T-helper 9 cell (primary cell): ENCODE measurements around the gene IRF1.
"Not testable (repeated sequence)": the region's sequence is repeated elsewhere in the genome, so short reads cannot be mapped to it uniquely, and the experiment has no call there.

Experiments
- DNase-seq: peaks from one replicate; pipeline ENCODE4 v3.0.0-alpha.2; 2020

The IRF1 gene

DNA sequence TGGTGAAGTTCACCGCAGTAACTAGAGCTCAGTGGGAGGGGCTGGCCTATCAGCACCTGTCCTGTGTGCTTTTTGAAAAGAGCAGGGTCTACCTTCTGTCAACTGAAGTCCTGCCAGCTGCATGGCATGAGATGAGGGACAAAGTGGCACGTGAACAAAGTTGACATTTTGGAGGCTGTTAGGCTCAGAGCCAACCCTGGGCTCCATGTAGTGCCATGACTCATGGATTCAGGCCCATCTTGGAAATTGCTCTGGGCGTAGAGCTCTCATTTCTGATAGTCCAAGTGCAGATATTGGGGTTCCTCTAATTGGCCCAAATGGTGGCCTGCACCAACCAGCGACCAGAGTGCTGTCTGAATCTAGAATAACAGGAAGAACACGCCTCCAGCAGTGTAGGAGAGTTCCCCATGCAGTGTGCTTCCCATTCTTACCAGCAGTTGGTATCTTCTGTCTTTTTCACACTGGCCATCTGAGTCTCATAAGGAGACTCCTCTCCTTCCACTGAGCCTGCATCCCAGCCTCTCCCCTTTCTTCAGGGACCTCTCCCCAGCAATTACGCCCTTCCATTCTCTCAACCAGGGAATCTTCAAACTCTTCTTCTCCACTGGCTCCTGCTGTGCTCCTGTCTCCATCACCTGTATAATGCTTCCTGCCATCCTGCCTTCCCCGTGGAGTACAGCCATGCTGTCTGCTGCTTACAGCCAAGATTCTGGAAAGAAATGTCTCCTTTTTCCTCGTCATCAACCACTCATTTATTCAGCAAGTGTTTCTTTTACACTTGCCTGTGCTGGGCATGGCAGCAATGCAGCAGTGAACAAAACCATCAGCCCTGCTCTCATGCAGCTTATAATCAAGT is 30.4 kb downstream of the IRF1 start:
- DNase-seq: no peak

DNA sequence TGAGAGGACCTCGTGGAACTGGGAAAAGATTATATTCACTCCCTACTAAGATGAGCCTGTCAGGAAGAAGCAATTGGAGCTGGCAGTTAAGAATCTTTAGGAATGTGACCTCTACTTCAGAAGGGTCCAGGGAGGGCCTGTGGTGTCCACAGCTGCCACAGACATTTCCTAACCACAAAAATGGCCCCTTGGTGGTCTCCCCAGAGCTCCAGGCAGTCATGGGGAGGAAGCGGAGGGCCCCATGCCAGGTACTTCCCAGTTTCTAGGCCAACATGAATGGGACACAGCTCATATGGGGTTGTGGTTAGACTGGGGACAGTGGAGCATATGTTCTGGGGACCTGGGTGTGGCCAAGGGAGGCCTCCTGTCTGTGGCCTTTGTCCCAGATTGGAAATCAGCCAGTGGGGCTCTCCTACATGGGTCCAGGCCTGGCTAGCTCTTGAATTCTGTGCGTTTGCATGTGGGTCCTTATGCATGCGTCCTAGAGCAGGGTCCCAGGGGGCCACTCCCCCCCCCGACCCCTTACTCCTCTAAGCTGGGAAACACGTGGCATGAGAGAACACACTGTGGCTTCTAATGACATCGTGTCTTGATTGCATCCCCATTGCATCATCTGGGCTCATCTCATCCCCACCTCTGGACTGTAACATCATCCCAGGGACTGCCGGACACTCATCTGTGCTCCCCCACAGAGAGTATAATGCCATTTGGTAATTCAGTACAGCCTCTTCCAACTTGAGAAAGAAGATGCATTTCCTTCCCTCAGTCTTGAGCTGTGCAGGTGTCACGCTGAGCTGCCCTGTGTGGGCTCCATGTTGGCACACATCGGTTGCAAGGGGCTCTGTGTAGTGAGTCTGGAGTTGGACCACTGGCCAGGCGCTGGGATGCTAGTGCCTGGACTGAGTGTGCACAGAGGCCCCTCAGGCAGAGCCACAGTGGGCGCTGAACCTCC is 31.3 kb downstream of the IRF1 start:
- no peak for DNase-seq

DNA sequence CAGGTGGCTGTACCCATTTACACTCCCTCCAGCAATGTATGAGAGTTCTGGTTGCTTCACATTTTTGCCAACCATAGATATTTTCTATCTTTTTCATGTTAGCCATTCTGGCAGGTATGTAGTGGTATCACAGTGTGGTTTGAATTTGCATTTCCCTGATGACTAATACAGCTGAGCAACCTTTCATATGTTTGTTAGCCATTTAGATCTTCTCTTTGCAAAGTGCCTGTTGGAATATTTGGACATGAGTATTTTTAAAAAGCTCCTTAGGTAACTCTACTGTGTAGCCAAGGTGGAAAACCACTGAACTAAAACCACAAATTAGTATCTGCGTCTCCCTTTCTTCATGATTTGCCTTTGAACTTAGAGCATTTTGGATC is 31.9 kb downstream of the IRF1 start:
- DNase-seq: no peak

DNA sequence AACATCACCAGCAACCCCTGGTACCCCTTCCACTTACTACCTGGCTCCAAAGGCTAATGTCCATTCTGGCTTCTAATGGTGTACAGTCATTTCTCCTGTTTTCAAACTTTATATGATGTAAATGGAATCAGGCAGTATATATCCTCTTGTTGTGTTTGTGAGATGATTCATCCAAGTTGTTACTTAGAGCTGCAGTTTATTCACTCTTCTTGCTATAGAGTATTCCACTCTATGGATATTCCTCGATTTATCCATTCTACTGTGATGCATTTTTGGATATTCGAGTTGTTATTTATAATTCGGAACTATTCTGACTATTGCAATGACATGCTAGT is 32.4 kb downstream of the IRF1 start:
- DNase-seq: no peak

DNA sequence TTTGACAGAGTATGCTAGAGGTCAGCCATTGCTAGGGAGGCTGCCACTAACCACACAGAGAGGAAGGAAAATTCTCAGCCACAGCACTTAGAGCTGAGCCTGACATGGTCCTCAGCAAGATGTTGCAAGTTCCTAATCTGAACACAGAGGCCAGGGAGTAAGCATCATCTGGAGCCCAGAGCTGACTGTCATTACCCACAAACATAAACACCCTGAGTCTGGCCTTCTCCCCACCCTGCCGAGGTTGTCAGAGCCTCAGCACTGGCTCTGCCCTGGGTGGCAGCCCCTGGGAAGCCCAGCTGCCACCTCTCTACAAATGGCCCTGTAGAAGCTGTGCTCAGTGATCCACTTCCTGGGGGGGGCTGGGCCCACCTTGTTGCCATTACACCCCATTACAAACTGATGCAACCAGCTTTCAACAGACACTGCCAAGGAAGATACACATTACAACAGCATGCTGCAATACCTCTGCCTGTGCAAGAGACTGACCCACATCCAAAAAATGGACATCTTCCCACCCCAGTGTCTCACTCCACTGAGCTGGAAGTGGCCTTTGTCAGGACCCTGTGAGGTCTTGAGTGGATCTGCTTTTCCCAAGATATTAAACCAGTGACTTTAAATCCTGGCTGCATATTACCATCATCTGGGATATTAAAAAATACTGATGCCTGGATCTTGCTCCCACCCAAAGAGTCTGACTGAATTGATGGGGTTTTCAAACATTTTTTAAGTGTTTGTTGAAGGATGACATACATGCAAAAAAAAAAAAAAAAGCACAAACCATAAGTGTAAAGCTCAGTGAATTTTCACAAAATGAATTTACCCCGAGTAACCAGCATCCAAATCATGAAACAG is 33.0 kb downstream of the IRF1 start:
- no peak for DNase-seq

DNA sequence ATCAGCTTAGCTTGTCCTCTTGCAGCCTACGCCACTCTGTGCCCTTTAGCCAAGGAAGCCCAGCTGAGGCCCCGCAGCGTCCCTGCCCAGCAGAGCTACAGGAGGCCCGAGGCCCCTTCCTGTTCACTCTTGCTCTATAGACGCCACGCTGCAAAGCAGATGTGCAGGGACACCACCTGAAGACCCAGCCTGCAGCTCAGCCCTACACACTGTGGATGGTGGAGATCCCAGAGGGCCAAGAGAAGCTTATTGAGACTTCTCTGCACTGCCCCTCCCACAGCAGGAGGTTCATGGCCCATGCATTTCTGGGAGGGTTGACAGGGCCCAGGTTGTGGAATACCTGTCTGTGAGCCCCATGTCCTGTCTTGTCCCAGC is 33.6 kb downstream of the IRF1 start:
- DNase-seq: no peak

DNA sequence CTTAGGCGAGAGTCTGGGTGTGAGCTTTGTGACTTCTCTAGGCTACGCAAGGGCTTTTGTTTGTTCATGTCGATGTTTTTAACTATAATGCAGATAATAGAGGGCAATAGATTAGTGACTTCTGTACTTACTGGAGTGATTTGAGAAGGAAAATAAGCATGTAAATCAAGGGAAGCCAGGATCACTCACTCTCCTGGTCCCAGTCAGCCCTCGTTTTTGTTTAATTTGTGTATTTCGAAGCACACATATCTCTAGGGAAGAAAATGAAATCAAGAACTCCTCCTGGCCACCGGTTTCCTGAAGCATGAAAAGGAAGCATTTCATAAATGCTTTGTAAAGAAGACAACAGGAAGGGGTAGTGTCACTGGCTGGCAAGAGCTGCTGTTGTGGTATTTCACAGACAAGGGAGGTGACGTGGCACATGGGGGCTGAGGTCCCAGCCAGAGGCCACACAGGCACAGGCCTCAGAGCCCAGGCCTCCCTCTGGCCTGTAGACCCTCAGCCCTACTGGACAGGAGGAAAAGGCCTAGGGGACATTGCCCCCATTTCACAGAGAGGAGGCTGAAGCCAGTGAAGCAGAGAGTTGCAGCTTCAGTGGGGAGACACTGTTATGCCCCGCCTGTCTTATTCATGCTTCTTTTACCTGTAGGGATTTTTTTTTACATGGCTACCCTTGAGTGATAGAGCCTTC is 34.1 kb downstream of the IRF1 start:
- DNase-seq: peak; percentile 58

DNA sequence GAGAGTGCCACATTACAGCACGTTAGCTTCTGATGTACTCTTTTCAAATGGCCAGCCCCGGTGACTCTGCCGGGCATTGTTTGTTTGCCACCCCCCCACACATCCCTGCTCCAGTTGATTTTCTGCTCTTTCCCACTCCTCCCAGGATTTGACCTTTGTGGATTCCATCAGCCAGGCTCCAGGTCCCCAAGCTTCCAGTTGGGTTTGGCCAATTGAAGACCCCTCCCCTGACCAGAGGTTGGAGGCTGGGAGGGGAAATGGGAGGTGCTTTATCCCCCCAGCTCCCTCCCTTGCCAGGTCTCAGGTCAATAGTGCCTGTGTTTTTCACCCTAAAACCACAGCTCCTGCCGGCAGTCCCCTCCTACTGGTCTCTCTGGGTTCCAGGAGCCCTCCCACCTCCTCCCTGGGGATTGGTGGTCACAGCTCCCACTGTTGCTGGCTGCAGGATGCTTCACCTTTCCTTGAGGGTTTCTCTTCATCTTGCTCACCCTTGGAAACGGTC is 34.9 kb downstream of the IRF1 start:
- DNase-seq: no peak

DNA sequence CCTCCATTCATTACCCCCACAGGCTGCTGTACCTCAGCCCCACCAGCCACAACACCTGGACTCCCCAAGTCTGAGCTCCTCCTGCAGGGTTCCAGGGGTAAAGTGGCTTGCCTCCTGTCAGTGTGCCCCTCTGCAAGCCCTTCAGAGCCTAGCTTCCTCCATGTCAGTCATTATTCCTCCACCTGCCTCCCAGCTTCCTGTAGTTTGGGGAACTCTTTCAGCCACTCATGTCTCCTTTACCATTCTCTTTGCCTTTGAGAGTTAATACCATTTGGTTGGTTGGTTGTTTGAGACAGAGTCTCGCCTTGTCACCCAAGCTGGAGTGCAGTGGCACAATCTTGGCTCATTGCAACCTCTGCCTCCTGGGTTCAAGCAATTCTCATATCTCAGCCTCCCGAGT is 36.2 kb downstream of the IRF1 start:
- DNase-seq: no peak

DNA sequence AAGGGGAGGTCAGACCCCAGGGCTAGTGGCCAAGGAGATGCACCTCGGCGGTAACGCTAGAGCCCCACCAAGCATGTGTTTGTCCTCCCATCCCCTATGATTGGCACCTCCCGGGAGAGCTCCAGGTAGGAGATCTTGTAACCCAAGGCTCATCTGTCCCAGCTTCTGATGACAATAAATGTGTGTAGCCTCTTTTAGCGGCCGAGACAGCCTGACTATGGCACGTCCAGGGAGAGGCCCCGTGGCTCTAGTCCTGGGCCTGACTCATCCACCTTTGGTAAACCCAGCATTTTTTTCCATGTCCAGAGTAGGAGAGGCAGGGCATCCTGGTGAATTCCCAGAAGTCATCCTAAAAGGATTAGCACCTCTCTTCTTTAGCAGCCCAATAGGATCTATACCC is 39.2 kb downstream of the IRF1 start:
- DNase-seq: no peak

DNA sequence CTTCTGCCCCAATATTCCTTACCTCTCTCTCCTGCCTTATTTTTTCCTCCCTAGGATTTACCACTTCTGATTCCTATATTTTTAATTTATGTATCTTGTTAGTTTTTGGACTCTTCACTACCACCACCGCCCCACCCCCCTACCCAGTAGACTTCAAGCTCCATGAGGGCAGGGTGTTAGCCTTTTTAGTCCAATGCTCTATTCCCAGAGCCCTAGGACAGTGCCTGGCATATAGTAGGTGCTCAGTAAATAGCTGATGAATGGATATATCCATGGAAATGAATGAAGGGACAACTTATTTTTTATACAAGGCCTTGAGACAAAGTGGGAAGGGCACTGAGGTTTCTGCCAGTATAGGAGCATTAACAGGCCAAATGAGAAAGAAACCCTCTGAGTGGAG is 41.5 kb downstream of the IRF1 start:
- DNase-seq: no peak

DNA sequence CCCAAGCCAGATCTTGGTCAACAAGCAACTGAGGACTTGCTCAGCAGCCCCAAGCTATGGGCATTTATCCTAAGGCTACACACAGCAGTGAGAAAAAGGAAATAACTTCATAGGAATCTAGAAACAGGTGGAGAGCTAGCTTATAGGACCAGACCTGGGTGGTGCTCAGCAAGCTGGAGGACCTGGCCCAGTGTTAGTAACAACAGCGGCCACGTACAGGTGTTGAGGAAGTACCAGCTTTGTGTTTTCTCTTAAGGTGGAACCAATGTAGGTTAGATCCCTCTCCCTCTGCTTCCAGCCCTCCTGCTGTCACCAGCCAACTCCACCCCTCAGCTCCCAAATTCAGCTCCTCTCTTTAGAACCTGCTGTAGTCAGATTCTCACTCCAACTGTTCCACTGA is 43.4 kb downstream of the IRF1 start:
- DNase-seq: no peak

DNA sequence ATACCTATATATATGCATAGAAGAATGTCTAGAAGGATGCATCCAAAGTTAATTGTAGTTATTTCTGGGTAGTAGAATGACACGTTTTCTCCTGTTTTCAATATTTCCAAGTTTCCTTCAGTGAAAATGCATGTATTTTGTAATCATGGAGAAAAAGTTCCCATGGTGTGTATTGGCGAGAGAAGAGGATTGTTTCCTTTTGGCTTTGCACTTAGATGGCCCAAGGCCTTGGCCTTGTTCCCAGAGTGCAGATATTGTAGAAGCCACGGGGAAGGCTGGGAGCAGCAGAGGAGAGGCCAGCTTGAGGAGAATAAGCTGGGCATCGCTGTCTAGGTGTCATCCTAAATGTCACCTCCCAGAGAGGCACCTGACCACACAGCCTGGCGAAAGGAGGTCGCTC is 44.0 kb downstream of the IRF1 start:
- no peak for DNase-seq

DNA sequence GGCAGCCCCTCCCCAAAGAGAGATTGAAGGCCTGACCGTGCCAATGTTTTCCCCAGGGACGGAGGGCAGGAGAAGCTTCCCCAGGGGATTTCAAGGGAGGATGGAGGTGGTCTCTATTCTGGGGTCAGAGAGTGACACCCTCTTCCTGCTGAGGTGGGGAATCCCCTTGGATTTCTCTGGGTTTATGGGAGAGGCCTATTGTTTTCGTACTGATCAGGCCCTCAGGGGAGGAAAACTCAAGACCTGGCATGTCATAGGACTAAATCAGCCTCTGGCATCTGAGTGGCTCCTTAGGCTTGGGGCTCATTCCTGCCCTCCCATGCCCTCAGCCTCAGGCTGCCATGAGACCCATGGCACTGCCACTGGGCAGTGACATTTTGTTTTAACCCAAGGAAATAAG is 44.6 kb downstream of the IRF1 start:
- no peak for DNase-seq

DNA sequence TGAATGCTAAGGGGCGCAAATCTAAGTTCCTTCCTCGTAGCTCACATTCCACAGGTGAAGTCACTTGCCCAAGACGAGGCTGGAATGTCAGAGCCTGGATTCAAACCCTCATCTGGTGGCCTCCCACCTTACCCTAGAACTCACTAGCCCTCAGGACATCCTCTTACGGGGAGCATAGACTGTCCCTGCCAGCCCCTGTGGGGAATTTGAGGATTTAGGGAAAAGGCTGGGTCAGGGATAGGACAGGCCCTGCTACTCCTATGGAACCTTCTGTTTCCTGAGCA is 45.0 kb downstream of the IRF1 start:
- DNase-seq: no peak

DNA sequence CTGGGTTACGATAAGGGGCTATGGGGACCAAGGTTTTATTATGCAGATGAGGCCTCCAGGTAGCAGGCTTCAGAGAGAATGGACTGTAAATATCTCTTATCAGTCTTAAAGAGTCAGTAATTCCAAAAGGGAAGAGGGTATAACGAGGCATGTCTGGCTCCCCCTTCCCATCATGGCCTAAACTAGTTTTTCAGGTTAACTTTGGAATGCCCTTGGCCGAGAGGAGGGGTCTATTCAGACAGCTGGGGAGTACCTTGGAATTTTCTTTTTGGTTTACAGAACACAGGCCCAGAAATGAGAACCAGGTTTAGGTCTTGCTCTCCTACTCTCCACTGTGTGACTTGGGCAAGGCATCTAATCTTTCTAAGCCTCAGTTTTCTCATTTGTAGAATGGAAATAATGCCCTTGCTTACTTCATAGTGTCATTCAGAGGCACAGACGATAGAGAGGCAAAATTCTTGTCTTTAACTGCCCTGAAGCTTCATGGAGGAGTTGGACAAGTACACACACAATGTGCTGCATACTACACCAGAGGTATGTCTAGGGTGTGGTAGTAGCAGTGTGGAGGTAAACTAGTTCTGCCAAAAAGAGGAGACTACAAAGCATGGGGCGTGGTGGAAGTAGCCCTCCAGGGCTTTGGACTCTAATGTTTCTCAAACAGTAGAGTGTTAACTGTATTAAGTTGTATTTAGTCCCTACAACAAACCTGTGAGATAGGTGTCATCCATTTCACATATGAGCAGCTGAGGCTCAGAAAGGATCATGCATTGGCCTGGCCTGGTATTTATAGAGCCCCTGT is 45.5 kb downstream of the IRF1 start:
- no peak for DNase-seq

DNA sequence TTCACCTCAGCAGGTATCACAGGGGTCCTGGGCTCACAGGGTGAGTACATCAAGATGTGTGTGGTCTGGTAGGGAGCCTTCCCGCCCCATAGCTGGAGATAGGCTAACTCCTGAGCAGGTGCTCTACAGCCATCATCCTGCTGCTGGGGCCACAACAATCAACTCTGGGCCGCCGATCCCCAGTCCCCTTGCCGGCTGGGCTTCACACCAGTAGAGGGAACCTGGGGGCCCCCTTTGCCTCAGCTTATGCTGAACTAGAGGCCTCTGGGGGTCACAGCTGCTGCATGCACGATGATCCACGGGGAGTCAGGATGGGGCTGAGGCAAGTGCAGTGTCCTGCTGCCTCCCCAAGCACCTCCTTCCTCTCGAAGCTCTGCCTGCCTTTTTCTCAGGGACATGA is 46.5 kb downstream of the IRF1 start:
- DNase-seq: no peak

DNA sequence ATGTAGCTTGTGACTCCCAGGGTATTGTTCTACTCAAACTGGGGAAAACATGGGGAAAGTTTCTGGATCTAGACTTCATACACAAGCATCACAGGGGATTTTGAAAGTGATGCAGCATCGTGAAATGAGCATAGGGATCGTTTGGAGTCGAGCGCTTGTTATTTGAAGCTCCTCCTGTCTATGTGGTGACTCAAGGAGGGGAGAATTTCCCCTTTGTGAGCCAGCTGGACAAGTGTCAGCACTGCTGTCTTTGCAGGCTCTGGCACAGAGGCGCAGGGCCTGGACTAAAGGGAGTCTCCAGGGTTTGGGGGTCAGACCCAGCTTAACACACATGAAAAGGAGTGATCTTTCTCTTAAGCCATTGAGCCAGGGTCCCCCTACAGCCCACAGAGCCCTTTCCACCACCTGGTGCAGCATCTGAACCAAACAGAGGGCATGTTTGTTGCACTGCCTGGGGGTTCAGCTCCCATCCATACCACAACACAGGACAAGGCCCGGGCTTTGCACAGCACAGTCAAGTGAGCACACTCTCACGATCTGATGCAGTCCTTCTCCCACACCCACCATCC is 51.0 kb downstream of the IRF1 start:
- DNase-seq: no peak

DNA sequence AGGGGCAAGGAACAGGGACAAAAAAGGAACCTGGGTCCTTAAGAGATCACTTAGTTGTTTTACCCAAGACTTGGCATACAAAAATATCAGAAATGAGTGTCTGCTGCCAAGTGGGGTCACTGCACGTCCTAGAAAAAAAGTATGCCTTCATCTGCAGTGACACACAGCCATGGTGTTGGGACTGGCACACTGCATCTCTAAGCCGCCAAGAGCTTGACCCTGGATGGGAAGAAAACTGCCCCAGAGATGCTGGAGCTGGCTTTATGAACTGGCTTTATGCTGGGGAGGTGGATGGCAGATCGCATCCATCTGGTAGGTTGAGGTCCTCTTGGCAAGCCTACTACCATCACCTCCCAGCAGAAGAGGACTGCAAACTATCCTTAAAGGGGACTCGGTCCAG is 51.7 kb downstream of the IRF1 start:
- no peak for DNase-seq

DNA sequence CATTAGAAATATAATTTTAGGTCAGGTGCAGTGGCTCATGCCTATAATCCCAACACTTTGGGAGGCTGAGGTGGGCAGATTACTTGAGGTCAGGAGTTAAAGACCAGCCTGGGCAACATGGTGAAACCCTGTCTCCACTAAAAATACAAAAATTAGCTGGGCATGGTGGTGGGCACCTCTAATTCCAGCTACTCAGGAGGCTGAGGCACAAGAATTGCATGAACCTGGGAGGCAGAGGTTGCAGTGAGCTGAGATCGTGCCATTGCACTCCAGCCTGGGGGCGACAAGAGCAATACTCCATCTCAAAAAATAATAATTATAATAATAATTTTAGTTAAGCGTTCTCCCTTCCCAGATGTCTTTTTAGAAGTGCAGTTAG is 52.3 kb downstream of the IRF1 start:
- not testable (repeated sequence) for DNase-seq

DNA sequence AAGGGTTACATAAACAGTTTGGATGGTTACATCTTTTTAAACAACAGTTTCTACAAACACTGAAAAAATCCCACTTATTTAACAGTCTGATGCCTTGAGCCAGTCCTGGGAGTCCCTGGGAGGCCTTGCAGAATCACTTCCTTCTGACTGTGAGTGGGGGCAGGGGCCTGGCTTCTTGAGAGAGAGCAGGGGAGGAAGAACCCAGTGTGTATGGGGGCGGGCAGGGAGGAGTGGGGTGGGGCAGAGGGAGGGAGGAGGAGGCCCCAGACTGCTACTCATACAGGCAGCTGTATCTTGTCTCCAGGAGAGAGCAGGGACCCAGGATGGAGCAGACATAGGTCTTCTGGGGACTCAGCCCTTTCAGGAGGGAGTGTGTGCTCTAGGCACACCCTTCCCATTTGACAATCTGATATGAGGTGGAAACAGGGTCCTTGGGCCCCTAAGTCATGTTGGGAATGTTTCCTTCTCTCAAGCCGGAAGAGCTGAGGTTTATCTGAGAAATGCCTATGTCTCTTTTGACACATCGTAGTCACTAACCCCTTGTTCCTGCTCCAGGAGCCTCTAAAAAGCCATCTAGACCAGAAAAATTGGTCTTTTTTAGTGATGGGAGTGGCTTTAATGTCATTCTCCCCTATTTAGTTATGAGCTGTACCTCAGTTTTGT is 52.8 kb downstream of the IRF1 start:
- peak; percentile 40 for DNase-seq
